HK-2 (cell line): ENCODE results near the gene SLC39A1.
A peak's percentile ranks its signal among the peaks of the same experiment; 100 is the strongest.
"Not testable (repeated sequence)": the region's sequence is repeated elsewhere in the genome, so short reads cannot be mapped to it uniquely, and the experiment has no call there.

ENCODE experiments used
- DNase-seq: peaks from one replicate; pipeline ENCODE4 v3.0.0-alpha.2; 2018; ENCODE audit not compliant: unreplicated experiment

SLC39A1 gene

GRCh38 chr1:153929426-153929825 lies 33.9 kb downstream of the SLC39A1 start:
- DNase-seq, result no peak

- DNase-seq, result no peak
Observed at GRCh38 chr1:153928791-153929341, 34.5 kb downstream of the SLC39A1 start.

GRCh38 chr1:153928245-153928644 lies 35.1 kb downstream of the SLC39A1 start:
- no peak for DNase-seq

- no peak for DNase-seq
Observed at GRCh38 chr1:153926405-153926804, 36.9 kb downstream of the SLC39A1 start.

- peak; percentile 99 for DNase-seq
Observed at GRCh38 chr1:153922972-153923925, 40.1 kb downstream of the SLC39A1 start, which contains the start of gene GATAD2B. Gene GATAD2B, minus strand, starts transcription at chr1:153922972. Its CDS starts 94,625 bp downstream, at chr1:153828347.

- DNase-seq, result no peak
Observed at GRCh38 chr1:153922076-153922971, 41.0 kb downstream of the SLC39A1 start.

GRCh38 chr1:153921803-153922075 lies 41.6 kb downstream of the SLC39A1 start:
- no peak for DNase-seq

GRCh38 chr1:153921080-153921802 lies 42.1 kb downstream of the SLC39A1 start:
- no peak for DNase-seq

GRCh38 chr1:153919876-153920852 lies 43.2 kb downstream of the SLC39A1 start:
- no peak for DNase-seq

GRCh38 chr1:153916297-153916696 lies 47.0 kb downstream of the SLC39A1 start:
- DNase-seq, result no peak

GRCh38 chr1:153912349-153912748 lies 51.0 kb downstream of the SLC39A1 start:
- DNase-seq, result no peak

- not testable (repeated sequence) for DNase-seq
Observed at GRCh38 chr1:153910560-153910959, 52.8 kb downstream of the SLC39A1 start.
